ENCODE data around the gene SLC17A9.
"Not testable (repeated sequence)": the region's sequence is repeated elsewhere in the genome, so short reads cannot be mapped to it uniquely, and the experiment has no call there.

Gene SLC17A9

GRCh38 chr20:62957136-62958117 is 4.9 kb downstream of the SLC17A9 start:
- TF ChIP-seq MYC (IDR thresholded peaks at IDR 0.05; ENCODE audit: low read depth, low read length) (no peak), POLR2A (IDR thresholded peaks at IDR 0.05; ENCODE audit: extremely low read depth, insufficient read length) (no peak), CTCF (IDR thresholded peaks at IDR 0.05; ENCODE audit: low read depth, low read length) (no peak), MAX (IDR thresholded peaks at IDR 0.05; ENCODE audit: low read depth, low read length) (no peak)
- H3K4me3 ChIP-seq (ENCODE audit: low read depth, low read length), result no peak overlapping the region
- DNase-seq (ENCODE audit: low read depth), result no peak

- peak overlapping the region; percentile 25 for H3K4me3 ChIP-seq (ENCODE audit: low read depth, low read length)
- no peak for DNase-seq (ENCODE audit: low read depth)
- no peak for TF ChIP-seq POLR2A (IDR thresholded peaks at IDR 0.05; ENCODE audit: extremely low read depth, insufficient read length)
- TF ChIP-seq CTCF (IDR thresholded peaks at IDR 0.05; ENCODE audit: low read depth, low read length), result no peak
- no peak for TF ChIP-seq MYC (IDR thresholded peaks at IDR 0.05; ENCODE audit: low read depth, low read length)
- no peak for TF ChIP-seq MAX (IDR thresholded peaks at IDR 0.05; ENCODE audit: low read depth, low read length)
These were observed 6.0 kb downstream of the SLC17A9 start for GRCh38 chr20:62958388-62959100.

- TF ChIP-seq CTCF (IDR thresholded peaks at IDR 0.05; ENCODE audit: low read depth, low read length) (peak; percentile 1), MAX (IDR thresholded peaks at IDR 0.05; ENCODE audit: low read depth, low read length) (peak; percentile 70), MYC (IDR thresholded peaks at IDR 0.05; ENCODE audit: low read depth, low read length) (peak; percentile 43; the same call in 1 of the 2 replicates), POLR2A (IDR thresholded peaks at IDR 0.05; ENCODE audit: extremely low read depth, insufficient read length) (peak; percentile 25)
- peak; percentile 97 for DNase-seq (ENCODE audit: low read depth)
- H3K4me3 ChIP-seq (ENCODE audit: low read depth, low read length), result peak overlapping the region; percentile 25
These were observed 6.8 kb downstream of the SLC17A9 start for GRCh38 chr20:62959101-62959971.

GRCh38 chr20:62959998-62960436 is 7.5 kb downstream of the SLC17A9 start:
- no peak for TF ChIP-seq CTCF (IDR thresholded peaks at IDR 0.05; ENCODE audit: low read depth, low read length)
- no peak for TF ChIP-seq MYC (IDR thresholded peaks at IDR 0.05; ENCODE audit: low read depth, low read length)
- no peak for TF ChIP-seq POLR2A (IDR thresholded peaks at IDR 0.05; ENCODE audit: extremely low read depth, insufficient read length)
- no peak for TF ChIP-seq MAX (IDR thresholded peaks at IDR 0.05; ENCODE audit: low read depth, low read length)
- DNase-seq (ENCODE audit: low read depth), result no peak
- peak overlapping the region; percentile 16 for H3K4me3 ChIP-seq (ENCODE audit: low read depth, low read length)

GRCh38 chr20:62960446-62961309 is 8.2 kb downstream of the SLC17A9 start:
- not testable (repeated sequence) for H3K4me3 ChIP-seq (ENCODE audit: low read depth, low read length); DNase-seq (ENCODE audit: low read depth)

Measured in NB4 (cell line).